Hematopoietic multipotent progenitor cell treated with erythropoietin and hydrocortisone succinate and interleukin-3 and kit ligand, for 8 days (in vitro differentiated cells): ENCODE data around the gene PHF19.

Experiments used
- DNase-seq: peaks from one replicate; pipeline ENCODE4 v3.0.0-alpha.2; 2015

Gene PHF19

GRCh38 chr9:120876842-120877240, at the start of gene PHF19:
TSS of gene PHF19 (minus strand) at chr9:120877188. CDS start at chr9:120874741, 2,447 bp downstream.
- DNase-seq: peak; percentile 36

GRCh38 chr9:120926397-120926928, 49.5 kb upstream of the PHF19 start, which contains the start of gene TRAF1:
TSS of gene TRAF1 (minus strand) at chr9:120926796. CDS start at chr9:120926075, 721 bp downstream.
- no peak for DNase-seq

- DNase-seq: no peak
These were observed 48.8 kb upstream of the PHF19 start for GRCh38 chr9:120925535-120926396.

GRCh38 chr9:120924698-120925534, 47.9 kb upstream of the PHF19 start:
- no peak for DNase-seq

GRCh38 chr9:120923620-120924328, 46.8 kb upstream of the PHF19 start:
- DNase-seq: no peak

- no peak for DNase-seq
These were observed 45.6 kb upstream of the PHF19 start for GRCh38 chr9:120922404-120923195.

GRCh38 chr9:120921661-120922181, 44.7 kb upstream of the PHF19 start:
- no peak for DNase-seq

GRCh38 chr9:120920806-120921178, 43.8 kb upstream of the PHF19 start:
- DNase-seq: no peak

GRCh38 chr9:120919843-120920805, 43.1 kb upstream of the PHF19 start:
- peak; percentile 55 for DNase-seq

GRCh38 chr9:120918931-120919842, 42.2 kb upstream of the PHF19 start:
- DNase-seq: no peak

GRCh38 chr9:120917929-120918762, 41.2 kb upstream of the PHF19 start:
- DNase-seq: no peak

- DNase-seq: no peak
These were observed 40.2 kb upstream of the PHF19 start for GRCh38 chr9:120916991-120917880.

- no peak for DNase-seq
These were observed 39.6 kb upstream of the PHF19 start for GRCh38 chr9:120916588-120916987.

- DNase-seq: no peak
These were observed 39.0 kb upstream of the PHF19 start for GRCh38 chr9:120915854-120916470.

GRCh38 chr9:120914953-120915352, 38.0 kb upstream of the PHF19 start:
- DNase-seq: no peak

- no peak for DNase-seq
These were observed 37.4 kb upstream of the PHF19 start for GRCh38 chr9:120914396-120914795.
